GM19239 (cell line): Measurements from ENCODE around the gene MCOLN3.

ENCODE experiments used
- DNase-seq: peaks from one replicate; pipeline ENCODE4 v3.0.0; 2011; ENCODE audit warnings: low spot score; ENCODE audit not compliant: insufficient read length
- FAIRE-seq: peaks from 2 replicates; lab custom pipeline; 2011; peaks lifted over from hg19 to GRCh38; lab: Jason Lieb, UNC

The MCOLN3 gene, protein sequence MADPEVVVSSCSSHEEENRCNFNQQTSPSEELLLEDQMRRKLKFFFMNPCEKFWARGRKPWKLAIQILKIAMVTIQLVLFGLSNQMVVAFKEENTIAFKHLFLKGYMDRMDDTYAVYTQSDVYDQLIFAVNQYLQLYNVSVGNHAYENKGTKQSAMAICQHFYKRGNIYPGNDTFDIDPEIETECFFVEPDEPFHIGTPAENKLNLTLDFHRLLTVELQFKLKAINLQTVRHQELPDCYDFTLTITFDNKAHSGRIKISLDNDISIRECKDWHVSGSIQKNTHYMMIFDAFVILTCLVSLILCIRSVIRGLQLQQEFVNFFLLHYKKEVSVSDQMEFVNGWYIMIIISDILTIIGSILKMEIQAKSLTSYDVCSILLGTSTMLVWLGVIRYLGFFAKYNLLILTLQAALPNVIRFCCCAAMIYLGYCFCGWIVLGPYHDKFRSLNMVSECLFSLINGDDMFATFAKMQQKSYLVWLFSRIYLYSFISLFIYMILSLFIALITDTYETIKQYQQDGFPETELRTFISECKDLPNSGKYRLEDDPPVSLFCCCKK

DNA sequence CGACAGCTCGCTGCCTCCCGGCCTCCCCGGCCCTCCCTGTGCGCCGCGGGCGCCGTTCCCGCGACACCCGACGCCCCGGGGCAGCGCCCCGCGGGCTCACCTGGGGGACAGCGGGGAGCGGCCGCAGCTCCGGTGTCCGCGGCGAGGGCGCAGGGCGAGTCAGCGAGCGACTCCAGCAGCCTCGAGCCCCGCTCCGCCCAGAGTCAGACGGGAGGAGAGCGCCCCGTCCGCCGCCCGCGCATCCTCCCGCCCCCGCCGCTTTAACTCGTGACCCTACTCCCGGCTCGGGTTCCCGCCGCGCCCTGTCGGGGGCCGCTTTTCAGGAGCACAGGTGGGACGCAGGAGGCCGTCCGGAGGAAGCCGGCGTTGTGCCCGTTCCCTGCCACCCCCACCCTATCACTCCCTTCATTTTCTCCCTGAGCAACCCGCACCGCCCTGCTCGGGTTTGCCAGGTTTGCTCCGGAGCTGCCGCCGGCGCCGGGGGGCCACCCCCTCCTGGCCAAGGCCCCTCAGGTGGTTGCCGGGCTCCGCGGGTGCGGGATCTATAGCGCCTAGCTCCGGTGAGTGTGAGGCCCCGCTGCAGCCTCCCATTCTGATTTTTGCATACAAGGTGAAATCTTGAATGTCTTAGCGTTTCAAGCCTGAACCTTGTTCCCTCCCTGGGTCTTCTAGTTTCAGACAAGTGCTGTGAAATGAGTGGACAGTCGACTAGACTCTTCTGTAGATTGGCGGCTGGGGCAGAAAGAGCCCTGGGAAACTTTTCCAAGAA, at the start of gene MCOLN3:
Gene MCOLN3, minus strand, starts transcription at position 205 of the 769 bp plus-strand sequence. CDS start 3,140 bp downstream, outside the sequence.
- FAIRE-seq: peak; percentile 74
- DNase-seq: peak; percentile 52

DNA sequence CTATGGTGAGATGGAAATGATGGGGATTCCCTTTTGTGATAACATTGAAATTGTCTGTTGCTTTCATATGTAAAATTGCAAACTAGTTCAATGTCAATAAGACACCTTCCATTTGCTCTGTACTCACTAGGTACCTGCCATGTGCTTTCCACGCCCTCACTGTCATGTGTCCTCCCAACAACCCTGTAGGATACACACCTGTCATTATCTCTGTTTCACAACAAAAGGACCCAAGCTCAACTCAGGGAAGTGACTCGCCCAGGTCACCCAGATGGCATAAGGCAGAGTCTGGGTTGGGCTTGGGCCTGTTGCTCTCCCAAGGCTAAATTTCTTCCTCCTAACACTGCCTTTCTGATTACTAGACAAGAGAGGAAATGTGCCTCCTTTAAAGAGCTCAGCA, 45.3 kb upstream of the MCOLN3 start:
- FAIRE-seq (no peak), DNase-seq (no peak)

DNA sequence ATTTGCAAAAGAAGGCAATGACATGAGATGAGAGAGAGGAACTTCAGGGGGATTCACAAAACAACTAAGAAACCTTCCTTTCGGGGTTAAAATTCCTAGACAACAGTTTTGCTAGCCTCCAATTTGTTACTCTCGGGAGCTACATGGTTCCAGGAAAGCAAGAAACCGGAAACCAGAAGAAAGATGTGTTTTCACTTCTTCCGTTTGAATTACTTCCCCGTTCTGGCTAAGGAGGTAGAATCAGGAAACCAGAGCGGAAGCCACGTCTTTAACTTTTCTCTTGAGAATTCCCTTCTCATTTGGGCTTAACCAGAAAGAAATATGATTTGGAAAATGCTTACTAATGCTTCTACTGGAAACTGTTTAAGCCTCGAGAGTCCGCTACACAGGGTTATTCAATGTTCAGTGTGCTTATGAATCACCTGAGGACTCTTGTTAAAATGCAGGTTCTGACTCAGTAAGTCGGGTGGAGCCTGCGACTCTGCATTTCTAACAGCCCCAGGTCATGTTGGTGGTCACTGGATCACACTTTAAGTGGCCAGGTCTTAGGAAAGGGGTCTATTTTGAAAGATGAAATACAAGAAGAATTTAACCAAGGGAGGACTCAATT, 43.5 kb upstream of the MCOLN3 start:
- DNase-seq (no peak), FAIRE-seq (peak; percentile 87)

DNA sequence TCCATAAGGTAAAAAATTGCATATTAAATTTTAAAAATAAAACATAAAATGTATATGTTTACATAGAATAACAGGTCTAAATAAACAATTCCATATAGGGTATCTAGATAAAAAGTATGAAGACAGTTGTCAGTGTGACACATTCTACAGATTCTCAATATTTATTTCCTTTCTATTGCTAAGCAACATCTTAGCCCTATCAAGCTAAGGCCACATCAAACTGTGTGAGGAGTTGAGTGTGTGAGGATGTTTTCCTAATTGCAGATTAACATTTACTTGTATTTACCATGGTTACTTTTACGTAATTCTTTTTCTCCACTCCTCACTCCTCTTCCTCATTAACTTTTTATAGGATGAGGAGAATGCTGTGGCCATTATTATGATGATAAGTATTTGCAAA, 41.9 kb upstream of the MCOLN3 start:
- DNase-seq (no peak), FAIRE-seq (no peak)

DNA sequence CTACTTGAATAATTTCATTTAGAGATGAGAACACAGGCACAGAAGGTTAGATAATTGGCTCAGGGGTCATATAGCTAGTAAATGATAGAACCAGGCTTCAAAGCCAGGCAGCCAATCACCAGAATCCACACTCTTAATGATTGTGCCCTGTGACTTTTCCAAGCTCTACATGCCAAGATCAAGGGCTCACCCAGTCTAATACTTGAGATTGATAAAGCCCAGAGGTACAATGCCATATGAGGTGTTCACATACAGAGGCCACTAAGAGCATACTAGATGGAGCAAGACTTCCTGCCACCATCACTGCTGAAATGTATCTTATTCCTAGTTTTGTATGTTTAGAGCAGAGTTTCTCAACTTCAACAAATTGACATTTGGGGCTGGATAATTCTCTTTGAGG, 40.9 kb upstream of the MCOLN3 start:
- no peak for DNase-seq
- peak; percentile 65 for FAIRE-seq

DNA sequence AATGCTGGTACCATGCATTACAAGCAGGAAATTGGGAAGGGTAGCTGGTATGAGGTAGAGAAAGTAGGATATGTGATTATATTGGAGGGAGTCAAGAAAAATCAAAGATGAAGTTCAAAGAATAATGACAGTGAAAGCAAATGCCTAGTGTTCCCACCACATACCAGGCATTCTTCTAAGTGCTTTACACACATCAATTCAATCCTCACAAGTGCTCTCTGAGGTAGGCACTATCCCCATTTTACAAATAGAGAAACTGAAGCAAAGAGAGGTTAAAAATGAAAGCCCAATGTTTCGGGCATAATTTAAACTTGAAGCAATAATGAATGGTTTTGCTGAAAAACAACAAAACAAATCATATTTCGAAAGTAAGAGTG, 40.1 kb upstream of the MCOLN3 start:
- no peak for DNase-seq
- no peak for FAIRE-seq

DNA sequence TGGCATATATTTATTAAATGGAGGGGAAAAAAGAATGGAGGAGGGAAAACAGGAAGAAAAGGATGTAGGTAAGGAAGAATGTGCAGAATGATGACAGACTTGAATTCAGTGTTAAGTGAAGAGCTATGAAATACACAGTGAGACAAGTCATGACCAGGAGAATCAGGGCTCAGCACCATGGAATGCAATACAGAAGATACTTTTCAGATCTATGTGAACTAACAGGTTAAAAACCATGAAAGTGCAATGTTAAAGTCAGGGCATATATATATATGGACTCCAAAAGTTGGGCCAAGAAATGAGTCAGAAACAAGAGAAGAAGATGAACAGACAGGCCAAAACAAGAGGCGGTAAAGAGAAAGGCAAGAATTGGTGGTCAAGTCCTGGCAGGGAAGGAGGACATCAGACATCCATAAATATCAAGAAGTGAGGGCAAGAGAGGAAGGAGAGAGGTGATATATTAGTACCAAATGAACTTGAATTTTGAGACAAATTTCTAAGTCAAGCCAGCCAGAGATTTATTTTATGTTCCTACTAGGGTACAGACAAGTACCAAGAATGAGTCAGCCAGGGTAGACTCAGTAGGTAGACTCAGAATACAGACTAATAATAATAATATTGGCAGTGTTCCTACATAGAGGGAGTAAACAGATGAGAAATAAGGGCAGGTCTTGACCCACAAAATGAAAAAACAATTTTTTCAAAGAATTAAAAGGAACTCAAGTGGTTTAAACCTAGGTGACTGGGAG, 39.5 kb upstream of the MCOLN3 start:
- no peak for FAIRE-seq
- DNase-seq: no peak

DNA sequence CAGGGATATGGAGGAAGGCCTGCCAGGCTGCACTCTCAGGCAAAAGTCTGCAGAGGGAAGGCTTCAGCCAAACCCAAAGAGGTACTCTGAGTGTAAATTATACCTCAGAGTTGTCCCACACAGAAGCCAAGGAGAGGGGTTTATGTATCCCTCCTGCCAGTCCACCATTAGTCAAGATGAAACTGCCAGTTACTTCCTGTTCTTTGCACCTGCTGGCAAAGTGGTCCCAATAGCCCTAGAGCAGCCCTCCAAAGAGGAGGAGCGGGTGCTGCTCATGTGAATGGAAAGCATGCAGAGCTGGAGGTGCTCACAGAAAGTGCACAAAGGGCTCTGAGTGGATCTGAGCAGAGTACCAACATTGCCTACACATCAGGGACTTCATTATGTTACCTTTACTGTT, 37.1 kb upstream of the MCOLN3 start:
- DNase-seq: no peak
- FAIRE-seq: no peak

DNA sequence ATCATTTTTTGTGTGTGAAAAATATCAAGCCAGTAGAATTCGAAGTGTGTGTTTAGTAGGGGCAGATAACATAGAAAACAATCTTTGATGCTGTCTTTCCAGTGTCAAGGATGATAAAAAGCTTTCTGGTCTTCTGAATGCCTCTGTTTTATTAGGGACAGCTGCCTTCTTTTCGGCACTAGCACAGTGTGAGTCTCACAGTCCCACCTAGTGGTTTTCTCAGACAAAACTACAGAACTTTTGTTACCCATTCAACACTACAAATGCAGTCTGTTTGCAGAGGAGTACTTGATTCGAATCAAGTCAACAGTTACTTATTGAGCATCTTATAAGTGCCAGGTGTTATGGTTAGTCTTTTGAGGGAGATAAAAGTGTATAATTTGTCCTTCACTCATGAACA, 30.6 kb upstream of the MCOLN3 start:
- FAIRE-seq (no peak), DNase-seq (no peak)

DNA sequence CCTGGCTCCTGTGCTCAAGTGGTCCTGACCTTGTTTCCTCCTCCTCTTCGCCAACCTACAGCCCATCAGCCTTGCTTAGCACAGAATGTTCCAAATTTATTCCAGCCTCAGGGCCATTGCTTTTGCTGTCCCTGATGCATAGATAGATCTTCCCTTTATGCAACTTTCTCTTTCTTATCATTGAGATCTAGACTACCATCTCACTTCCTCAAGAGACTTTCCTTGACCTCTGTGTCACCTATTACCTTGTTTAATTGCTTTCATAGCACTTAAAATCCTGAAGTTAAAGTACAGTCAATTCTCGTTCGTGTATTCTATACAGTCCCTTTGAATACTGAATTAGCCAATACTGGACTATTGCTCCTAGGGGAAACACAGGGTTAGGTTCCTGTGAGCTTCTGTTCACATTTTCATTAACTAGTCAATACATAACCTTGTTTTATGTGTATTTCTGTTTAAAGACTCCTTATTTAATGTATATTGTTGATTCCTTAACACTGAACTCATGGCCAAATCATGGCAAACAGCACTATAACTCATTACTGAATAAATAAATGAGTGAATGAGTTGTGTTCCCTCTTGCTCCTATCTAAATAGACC, 26.2 kb upstream of the MCOLN3 start:
- no peak for DNase-seq
- FAIRE-seq: no peak

DNA sequence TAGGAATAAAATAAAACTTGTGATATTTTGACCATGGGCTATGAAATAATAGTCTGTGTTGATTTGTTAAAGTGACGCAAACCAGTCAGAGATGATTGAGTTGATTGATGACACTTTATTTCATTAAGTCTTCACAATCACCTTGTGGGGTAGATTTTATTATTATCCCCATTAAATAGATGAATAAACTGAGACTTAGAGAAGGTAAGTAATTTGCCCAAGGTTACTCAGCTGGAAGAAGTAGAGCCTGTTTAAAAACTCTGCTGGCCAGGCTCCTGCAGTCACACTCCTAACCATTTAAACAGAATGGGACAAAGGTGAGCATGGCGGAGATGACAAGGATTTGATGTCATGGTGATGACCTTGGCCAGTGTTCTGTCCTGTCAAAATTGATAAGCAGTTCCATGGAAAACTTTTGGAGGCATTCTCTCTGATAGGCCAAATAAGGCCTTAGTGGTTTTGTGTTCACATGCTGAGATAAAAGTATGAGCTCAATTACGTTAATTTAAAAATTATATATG, 22.7 kb upstream of the MCOLN3 start:
- DNase-seq (no peak), FAIRE-seq (no peak)

DNA sequence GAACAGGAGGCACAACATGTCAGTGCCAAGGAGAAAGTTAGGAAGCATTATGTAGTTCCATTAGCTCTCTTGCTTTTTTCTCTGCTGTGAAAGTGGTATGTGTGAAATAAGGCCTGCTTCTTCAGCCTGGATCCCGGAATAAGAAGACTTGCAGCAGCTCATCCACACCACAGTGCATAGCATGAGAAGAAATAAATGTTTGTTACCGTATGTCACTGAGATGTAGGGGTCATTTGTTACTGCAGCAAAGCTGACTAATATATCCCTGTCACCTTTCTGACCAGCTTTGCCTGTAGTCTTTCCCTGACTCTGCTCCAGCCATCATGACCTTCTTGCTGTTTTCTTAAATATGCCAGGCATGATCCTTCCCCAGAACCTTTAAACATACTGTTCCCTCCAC, 20.5 kb upstream of the MCOLN3 start:
- FAIRE-seq (no peak), DNase-seq (no peak)

DNA sequence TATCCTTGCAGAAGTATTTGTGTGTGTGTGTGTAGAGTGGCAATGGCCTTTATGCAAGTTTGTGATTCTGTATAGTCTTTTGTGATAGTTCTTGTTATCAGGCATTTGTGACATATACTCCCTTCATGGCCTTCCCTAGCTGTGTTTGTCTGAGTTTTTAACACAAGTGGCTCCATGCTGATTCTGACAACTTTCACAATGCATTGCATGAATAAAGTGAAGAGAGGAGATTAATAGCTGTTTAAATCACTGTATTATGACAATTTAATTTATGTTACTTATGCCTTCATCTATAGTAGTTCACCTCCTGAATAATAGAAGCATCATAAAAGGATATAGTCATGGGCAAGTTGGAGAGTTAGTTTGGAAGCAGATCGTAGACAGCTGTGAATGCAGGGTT, 17.2 kb upstream of the MCOLN3 start:
- DNase-seq: no peak

DNA sequence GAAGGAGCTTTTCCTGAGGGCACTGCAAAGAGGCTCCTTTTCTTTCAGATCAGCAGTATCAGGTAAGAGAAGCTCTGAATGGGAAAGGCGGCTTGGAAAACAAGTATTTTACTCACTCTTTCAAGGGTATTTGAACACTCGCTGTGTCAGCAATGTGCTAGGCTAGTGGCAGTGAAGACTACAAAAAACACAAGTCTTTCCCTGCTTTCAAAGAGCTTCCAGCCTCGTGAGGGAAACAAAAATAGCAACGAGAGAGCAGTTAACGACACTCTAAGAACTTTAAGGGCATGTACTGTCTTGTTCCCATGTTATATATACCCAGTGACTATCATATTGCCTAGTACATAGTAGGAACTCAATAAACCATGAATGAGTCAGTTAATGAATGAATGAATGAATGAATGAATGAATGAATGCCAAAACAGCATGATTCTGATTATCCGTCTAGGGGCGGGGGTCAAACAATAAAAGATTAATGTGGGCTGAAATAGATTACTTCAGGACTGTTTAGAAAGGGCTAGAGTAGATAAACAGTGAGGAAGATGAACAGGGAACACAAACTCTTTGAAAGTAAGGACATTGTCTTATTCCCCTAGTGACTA, 14.2 kb upstream of the MCOLN3 start:
- FAIRE-seq: no peak
- DNase-seq: no peak

More for the DNA sequence above, 17.2 kb upstream of the MCOLN3 start:
- no peak for FAIRE-seq

DNA sequence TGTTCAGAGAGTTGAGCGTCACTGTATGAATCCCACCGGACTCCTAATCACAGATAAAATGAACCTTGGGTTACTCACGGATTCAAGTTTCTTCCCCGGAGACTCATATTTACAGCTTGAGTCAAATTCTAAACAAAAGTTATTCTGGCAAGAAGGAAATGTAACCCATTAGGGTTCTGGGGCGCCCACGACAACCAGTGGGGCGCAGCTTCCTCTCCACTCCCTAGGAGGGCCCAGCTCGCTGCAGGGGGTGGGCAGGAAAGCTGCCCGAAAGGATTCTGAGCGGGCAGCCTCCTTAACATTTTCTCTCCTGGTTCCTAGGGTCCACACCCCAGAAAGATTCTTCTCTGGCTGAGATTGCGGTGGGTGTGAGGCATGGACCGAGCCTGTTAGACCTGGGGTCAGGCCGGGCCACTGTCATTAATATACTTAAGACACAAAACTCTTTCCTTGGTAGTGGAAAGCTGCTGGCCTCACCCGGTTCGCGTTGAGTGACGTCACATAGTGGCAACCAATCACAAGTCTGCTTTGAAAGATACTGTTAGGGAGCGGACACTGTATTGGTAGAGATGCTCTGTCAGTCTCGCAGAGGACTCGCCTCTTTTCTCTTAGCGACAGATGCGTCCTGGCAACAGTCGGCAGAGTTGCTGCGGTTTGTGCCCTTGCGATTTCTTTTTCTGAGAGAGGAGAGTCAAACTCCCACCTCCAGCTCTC, 13.6 kb upstream of the MCOLN3 start:
- FAIRE-seq (peak; percentile 100), DNase-seq (peak; percentile 63)

DNA sequence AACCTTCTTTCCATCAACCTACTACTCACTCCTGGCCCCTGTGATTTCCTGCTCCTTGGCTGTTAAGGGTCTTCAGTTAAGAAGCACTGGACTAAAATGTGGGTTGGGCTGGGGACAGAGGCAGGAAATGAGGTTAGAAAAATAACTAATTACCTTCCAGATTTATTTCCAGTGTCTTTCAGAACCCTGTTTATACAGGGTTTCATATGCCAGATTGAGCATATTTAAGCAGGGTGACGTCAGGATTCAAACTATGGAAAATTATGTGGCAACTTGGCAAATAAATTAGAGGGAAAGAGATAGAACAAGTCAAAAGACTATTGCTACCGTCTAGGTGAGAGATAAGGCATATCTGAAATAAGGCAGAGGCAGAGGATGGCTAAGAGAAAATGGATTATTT, 11.7 kb upstream of the MCOLN3 start:
- FAIRE-seq (no peak), DNase-seq (no peak)

DNA sequence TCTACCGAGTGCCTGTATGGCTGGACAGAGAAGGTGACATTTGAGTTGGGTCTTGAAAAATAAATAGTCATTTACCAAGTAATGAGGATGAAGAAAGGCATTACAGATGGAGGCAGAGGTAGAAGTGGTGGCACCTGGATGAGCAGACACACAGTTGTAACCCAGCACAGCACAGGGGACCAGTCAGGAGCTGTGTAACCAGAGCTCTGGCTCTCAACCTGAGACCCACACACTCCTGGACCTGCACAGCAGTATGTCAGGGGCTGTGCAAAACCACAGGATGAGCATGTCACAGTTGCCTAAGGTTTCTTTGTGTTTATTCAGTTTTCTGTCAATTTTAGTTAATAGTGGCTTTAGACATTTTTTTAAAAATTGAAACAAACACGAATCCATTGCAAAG, 11.3 kb upstream of the MCOLN3 start:
- DNase-seq: no peak
- FAIRE-seq: no peak

DNA sequence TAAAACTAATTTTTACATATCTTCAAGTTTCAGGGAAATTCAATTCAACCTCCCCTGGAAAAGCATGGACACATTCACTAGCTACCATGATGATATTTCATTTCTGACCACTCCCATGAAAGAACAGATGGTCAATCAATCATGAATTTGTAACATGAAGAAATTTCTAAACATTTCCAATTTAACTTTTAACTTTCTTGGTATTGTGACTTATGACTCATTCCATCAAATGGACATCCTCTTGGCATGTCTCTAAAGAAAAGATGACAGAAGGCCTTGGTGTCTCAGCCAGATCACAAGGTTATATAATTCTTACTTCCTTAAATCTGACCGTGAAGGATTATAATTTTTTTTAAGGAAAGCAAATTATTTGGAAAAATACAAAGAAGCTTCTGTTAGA, 10.5 kb upstream of the MCOLN3 start:
- FAIRE-seq: no peak
- DNase-seq: no peak

DNA sequence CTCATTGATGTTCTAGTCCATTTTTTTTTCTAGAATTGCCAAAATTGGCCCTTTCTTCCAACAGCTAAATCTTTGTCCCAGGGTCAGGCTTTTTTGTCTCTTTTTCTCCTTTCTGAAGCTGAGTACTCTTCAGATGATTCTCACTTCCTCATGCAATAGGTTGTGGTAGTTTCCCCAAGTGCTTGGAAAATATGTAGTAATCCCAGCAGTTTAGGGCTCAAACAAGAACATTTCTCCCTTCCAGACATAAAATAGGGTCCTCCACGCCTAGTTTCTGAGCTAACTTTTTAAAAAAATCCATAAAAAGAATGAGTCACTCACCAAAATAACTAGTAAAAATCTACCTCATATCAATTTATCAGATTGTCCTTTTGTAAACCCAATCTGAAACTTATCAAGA, 10.0 kb upstream of the MCOLN3 start:
- DNase-seq: no peak
- peak; percentile 62 for FAIRE-seq
